Uterus (tissue), 2 donors: Measurements from ENCODE around the gene PAX2.

Source experiments
- CTCF ChIP-seq, 4 experiments: fragments of 200-600 bp in 2 of 4; fragments of 450-650 bp in 2 of 4; sonication (generic) in 2 of 4; IDR thresholded peaks; one replicate each; pipeline ENCODE4 v1.5.1; 2016 to 2019; ENCODE audit warnings: antibody characterized with exemption in 4 of 4, mild to moderate bottlenecking in 2 of 4, moderate library complexity in 1 of 4
- POLR2A ChIP-seq, 2 donors: fragments of 450-650 bp; IDR thresholded peaks; one replicate each; pipeline ENCODE4 v1.6.1; 2016; ENCODE audit warnings: antibody characterized with exemption in 2 of 2, mild to moderate bottlenecking in 1 of 2, moderate library complexity in 1 of 2

GRCh38 chr10:100803908-100804307 is 58.5 kb downstream of the PAX2 start:
- TF ChIP-seq CTCF (IDR thresholded peaks at IDR 0.05) (no peak), POLR2A (IDR thresholded peaks at IDR 0.05) (no peak)
